Measurements from ENCODE around the gene GATA3.

- TF ChIP-seq CTCF (IDR thresholded peaks at IDR 0.05; ENCODE audit: control extremely low read depth in 1 of 3, insufficient read depth in 1 of 3, low read depth in 1 of 3, low read length in 3 of 3): no peak
- TF ChIP-seq SRF (IDR thresholded peaks at IDR 0.05; ENCODE audit: low read depth, low read length): no peak
- TF ChIP-seq POLR2AphosphoS5 (IDR thresholded peaks at IDR 0.05; ENCODE audit: low read depth, low read length): no peak
- TF ChIP-seq ZNF274 (IDR thresholded peaks at IDR 0.05; ENCODE audit: borderline replicate concordance, extremely low read depth, low read length): no peak
- no peak for TF ChIP-seq HDAC2 (IDR thresholded peaks at IDR 0.05; ENCODE audit: borderline replicate concordance in 1 of 2, low read depth in 2 of 2, low read length in 2 of 2)
- no peak for TF ChIP-seq TAF1 (IDR thresholded peaks at IDR 0.05; ENCODE audit: low read depth, low read length)
- TF ChIP-seq MAFK (IDR thresholded peaks at IDR 0.05; ENCODE audit: low read depth, low read length): no peak
- TF ChIP-seq NRF1 (IDR thresholded peaks at IDR 0.05; ENCODE audit: low read depth, low read length): no peak
Measured at GRCh38 chr10:8103543-8103942, 49.1 kb downstream of the GATA3 start.

All from H1 (cell line).